Fibroblast of lung (primary cell): ENCODE results near the gene VPS13D. TPM values are rescaled to one million over a fixed set of nuclear protein-coding genes. Genes with fewer than 3 reads are reported as not detected.

ENCODE experiments used
- DNase-seq, 2 donors: peaks; one replicate each; pipeline versions ENCODE4 v3.0.0 to v3.0.0-alpha.2; 2010; ENCODE audit warnings: low read depth in 2 of 2
- H2AFZ ChIP-seq: 2 replicates; pipeline ENCODE4 v1.5.1; 2012; ENCODE audit warnings: low read length, control low read depth, inconsistent platforms
- H3K27ac ChIP-seq: 2 replicates; pipeline ENCODE4 v1.5.1; 2011; ENCODE audit warnings: low read length, control low read depth; ENCODE audit not compliant: insufficient read depth
- H3K27me3 ChIP-seq: 2 replicates; pipeline ENCODE4 v1.5.1; 2011; ENCODE audit warnings: mild to moderate bottlenecking, low read length; ENCODE audit not compliant: control insufficient read depth, insufficient read depth
- H3K36me3 ChIP-seq: 2 replicates; pipeline ENCODE4 v1.5.1; 2011; ENCODE audit warnings: low read length; ENCODE audit not compliant: control insufficient read depth, insufficient read depth
- H3K4me1 ChIP-seq: 2 replicates; pipeline ENCODE4 v1.5.1; 2011; ENCODE audit warnings: low read length; ENCODE audit not compliant: control insufficient read depth, insufficient read depth; ENCODE audit errors: extremely low read depth
- H3K4me2 ChIP-seq: 2 replicates; pipeline ENCODE4 v1.5.1; 2011; ENCODE audit warnings: low read length, control low read depth; ENCODE audit not compliant: insufficient read depth; ENCODE audit errors: extremely low read depth
- H3K4me3 ChIP-seq, 4 experiments: fragments of 200-600 bp in 1 of 4; sonication (generic) in 1 of 4; replicated peaks in 1 of 4; 2 replicates each; pipeline ENCODE4 v1.5.1; 2011 to 2016; ENCODE audit warnings: low read length in 4 of 4, low read depth in 3 of 4, mild to moderate bottlenecking in 3 of 4, control low read depth in 2 of 4, inconsistent platforms in 1 of 4, mixed read lengths in 1 of 4; ENCODE audit not compliant: insufficient read depth in 1 of 4; ENCODE audit errors: control extremely low read depth in 1 of 4
- H3K79me2 ChIP-seq: 2 replicates; pipeline ENCODE4 v1.5.1; 2012; ENCODE audit warnings: mild to moderate bottlenecking, low read length, inconsistent platforms; ENCODE audit not compliant: control insufficient read depth, insufficient read depth
- H3K9ac ChIP-seq: 2 replicates; pipeline ENCODE4 v1.5.1; 2011; ENCODE audit warnings: mild to moderate bottlenecking, low read length, control low read depth; ENCODE audit not compliant: insufficient read depth
- H3K9me3 ChIP-seq: 2 replicates; pipeline ENCODE4 v1.5.1; 2012; ENCODE audit warnings: low read depth, low read length; ENCODE audit not compliant: control insufficient read depth, insufficient read depth
- H4K20me1 ChIP-seq: 2 replicates; pipeline ENCODE4 v1.5.1; 2011; ENCODE audit warnings: low read length; ENCODE audit not compliant: control insufficient read depth, insufficient read depth; ENCODE audit errors: extremely low read depth
- EZH2 ChIP-seq: IDR thresholded peaks from 2 replicates; pipeline ENCODE4 v1.5.1; 2012; ENCODE audit warnings: low read length, control low read depth, mild to moderate bottlenecking; ENCODE audit errors: missing control alignments
- polyA plus RNA-seq, 2 donors: library from polyadenylated mRNA; depleted of rRNA in 1 of 2; stranded (reverse) in 1 of 2; unstranded in 1 of 2; fragments of >200 nt; gene quantifications; 2 replicates each; pipeline ENCODE4 v1.2.1, GENCODE V29; 2011 to 2012; ENCODE audit warnings: missing spikeins in 1 of 2
- total RNA-seq: library from RNA; depleted of rRNA; stranded (reverse); fragments of >200 nt; gene quantifications from 2 replicates; pipeline ENCODE4 v1.2.1, GENCODE V29; 2014
- TF ChIP-seq, protein P1 (sequence below), 2 donors: IDR thresholded peaks in 1 of 2; conservative IDR thresholded peaks in 1 of 2; 1 replicate in 1 of 2; 2 replicates in 1 of 2; pipeline ENCODE4 v1.5.1; 2011 to 2012; ENCODE audit warnings: low read length in 2 of 2, control low read depth in 1 of 2, inconsistent platforms in 1 of 2, low read depth in 1 of 2, mild to moderate bottlenecking in 1 of 2

Gene VPS13D
- total and polyA plus RNA-seq, 2 donors (not counting 1 experiment from before 2014, with no cell fraction given) = 14.6 to 40.0 TPM

DNA sequence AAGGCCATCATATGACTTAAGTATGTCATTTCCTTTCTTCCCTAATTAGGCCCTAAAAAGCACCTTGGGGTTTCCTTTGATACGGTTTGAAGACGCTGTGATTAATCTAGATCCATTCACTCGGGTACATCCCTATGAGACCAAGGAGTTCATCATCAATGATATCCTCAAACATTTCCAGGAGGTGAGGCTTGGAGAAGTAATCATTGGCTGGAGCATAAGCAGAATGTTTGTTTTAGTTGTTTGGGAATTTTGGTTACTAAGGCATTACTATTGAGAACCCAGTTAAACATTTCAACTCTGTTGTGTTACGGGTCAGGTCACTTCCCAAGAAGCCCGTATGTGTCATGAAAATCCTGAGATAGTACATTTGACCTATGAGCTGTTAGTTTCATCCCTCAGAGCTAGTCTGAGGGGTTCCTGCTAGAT is 185.2 kb downstream of the VPS13D start:
- Histone ChIP-seq H3K4me2 (no peak overlapping the region), H3K79me2 (no peaks in the 10 kb centered on the region), H3K4me3 (no peak overlapping the region), H3K27me3 (no peaks in the 10 kb centered on the region), H3K9ac (no peak overlapping the region), H2AFZ (no peak overlapping the region), H3K4me1 (no peaks in the 10 kb centered on the region), H3K36me3 (peaks cover 1% of the 10 kb centered on the region), H4K20me1 (no peaks in the 10 kb centered on the region), H3K27ac (peak overlapping the region; percentile 34), H3K9me3 (no peaks in the 10 kb centered on the region)
- DNase-seq = peak; percentile 10 to 23
- TF ChIP-seq, protein P1, sequence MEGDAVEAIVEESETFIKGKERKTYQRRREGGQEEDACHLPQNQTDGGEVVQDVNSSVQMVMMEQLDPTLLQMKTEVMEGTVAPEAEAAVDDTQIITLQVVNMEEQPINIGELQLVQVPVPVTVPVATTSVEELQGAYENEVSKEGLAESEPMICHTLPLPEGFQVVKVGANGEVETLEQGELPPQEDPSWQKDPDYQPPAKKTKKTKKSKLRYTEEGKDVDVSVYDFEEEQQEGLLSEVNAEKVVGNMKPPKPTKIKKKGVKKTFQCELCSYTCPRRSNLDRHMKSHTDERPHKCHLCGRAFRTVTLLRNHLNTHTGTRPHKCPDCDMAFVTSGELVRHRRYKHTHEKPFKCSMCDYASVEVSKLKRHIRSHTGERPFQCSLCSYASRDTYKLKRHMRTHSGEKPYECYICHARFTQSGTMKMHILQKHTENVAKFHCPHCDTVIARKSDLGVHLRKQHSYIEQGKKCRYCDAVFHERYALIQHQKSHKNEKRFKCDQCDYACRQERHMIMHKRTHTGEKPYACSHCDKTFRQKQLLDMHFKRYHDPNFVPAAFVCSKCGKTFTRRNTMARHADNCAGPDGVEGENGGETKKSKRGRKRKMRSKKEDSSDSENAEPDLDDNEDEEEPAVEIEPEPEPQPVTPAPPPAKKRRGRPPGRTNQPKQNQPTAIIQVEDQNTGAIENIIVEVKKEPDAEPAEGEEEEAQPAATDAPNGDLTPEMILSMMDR (conservative IDR thresholded peaks at IDR 0.05 in 1 of 2, IDR thresholded peaks at IDR 0.05 in 1 of 2; ENCODE audit: low read depth in 1 of 2, low read length in 2 of 2) = no peak
- no peak for TF ChIP-seq EZH2

DNA sequence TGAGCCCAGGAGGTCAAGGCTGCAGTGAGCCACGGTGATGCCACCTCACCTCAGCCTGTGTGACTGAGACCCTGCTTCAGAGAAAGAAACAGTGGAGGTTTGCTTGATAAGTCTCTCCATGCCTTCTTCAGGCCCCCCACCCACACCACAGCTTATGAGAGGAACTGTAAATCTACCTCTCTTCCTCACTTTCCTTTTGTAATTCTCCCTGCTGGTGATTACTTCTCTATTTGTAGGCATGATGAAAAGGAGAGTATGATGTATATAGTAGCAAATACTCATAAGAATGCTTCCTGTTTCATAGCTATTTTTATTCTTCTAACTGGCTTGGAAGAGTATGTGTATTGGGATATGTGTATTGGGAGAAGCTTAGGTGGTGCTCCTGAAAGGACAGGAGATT is 186.3 kb downstream of the VPS13D start:
- H3K4me2 ChIP-seq = no peak overlapping the region
- DNase-seq = no peak
- no peaks in the 10 kb centered on the region for H3K79me2 ChIP-seq
- H4K20me1 ChIP-seq = no peaks in the 10 kb centered on the region
- no peak for TF ChIP-seq EZH2
- TF ChIP-seq, protein P1 (conservative IDR thresholded peaks at IDR 0.05 in 1 of 2, IDR thresholded peaks at IDR 0.05 in 1 of 2; ENCODE audit: low read depth in 1 of 2, low read length in 2 of 2) = no peak
- peaks cover 1% of the 10 kb centered on the region for H3K36me3 ChIP-seq
- no peaks in the 10 kb centered on the region for H3K4me1 ChIP-seq
- no peak overlapping the region for H2AFZ ChIP-seq
- H3K9me3 ChIP-seq = no peaks in the 10 kb centered on the region
- H3K27me3 ChIP-seq = no peaks in the 10 kb centered on the region
- H3K9ac ChIP-seq = no peak overlapping the region
- no peak overlapping the region for H3K27ac ChIP-seq
- no peak overlapping the region for H3K4me3 ChIP-seq

DNA sequence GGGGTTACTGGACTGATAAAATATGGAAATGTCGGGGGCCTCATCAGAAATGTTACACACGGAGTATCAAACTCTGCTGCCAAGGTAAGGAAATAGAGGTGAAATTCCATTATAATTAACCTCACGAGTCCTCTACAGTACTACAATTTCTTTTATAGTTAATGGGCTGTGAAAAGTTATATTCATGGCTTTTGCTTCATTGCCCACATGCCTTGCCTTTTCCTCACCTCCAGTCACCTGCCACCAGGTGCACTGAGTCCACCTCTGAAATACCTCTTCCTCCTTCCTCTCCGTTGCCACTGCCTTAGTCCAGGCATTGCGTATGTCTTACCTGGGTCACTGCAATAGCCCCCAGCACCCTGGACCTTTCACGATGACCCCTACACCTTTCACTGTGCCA is 186.9 kb downstream of the VPS13D start:
- Histone ChIP-seq H3K36me3 (peaks cover 1% of the 10 kb centered on the region), H3K27ac (no peak overlapping the region), H3K9me3 (no peaks in the 10 kb centered on the region), H3K9ac (no peak overlapping the region), H3K4me2 (no peak overlapping the region), H3K27me3 (no peaks in the 10 kb centered on the region), H4K20me1 (no peaks in the 10 kb centered on the region), H3K79me2 (no peaks in the 10 kb centered on the region), H3K4me1 (no peaks in the 10 kb centered on the region), H3K4me3 (no peak overlapping the region), H2AFZ (no peak overlapping the region)
- TF ChIP-seq EZH2 = no peak
- TF ChIP-seq, protein P1 (conservative IDR thresholded peaks at IDR 0.05 in 1 of 2, IDR thresholded peaks at IDR 0.05 in 1 of 2; ENCODE audit: low read depth in 1 of 2, low read length in 2 of 2) = no peak
- DNase-seq = no peak
